Loucy (cell line): ENCODE data around the gene NFATC1.

Experiments used
- H2AFZ ChIP-seq: fragments of 200-600 bp; sonication (generic); 2 replicates; pipeline ENCODE4 v1.6.0; 2016; ENCODE audit warnings: antibody characterized with exemption, mild to moderate bottlenecking, low read length, moderate library complexity
- H3F3A ChIP-seq: fragments of 200-600 bp; 2 replicates; pipeline ENCODE4 v1.6.0; 2016; ENCODE audit warnings: antibody characterized with exemption, low read depth, mild to moderate bottlenecking
- H3K27me3 ChIP-seq: fragments of 200-600 bp; sonication (generic); 2 replicates; pipeline ENCODE4 v1.6.1; 2014; ENCODE audit warnings: low read length, mild to moderate bottlenecking; ENCODE audit not compliant: insufficient read depth, poor library complexity, severe bottlenecking
- H3K36me3 ChIP-seq: fragments of 200-600 bp; sonication (generic); 2 replicates; pipeline ENCODE4 v1.6.1; 2016; ENCODE audit warnings: low read length; ENCODE audit not compliant: insufficient read depth
- H3K4me1 ChIP-seq: fragments of 200-600 bp; sonication (generic); 2 replicates; pipeline ENCODE4 v1.5.1; 2014; ENCODE audit warnings: low read length, mild to moderate bottlenecking; ENCODE audit not compliant: insufficient read depth, poor library complexity, severe bottlenecking
- H3K4me2 ChIP-seq: fragments of 200-600 bp; sonication (generic); 2 replicates; pipeline ENCODE4 v1.6.0; 2014; ENCODE audit warnings: antibody characterized with exemption, low read length, low read depth, mild to moderate bottlenecking; ENCODE audit not compliant: poor library complexity, severe bottlenecking
- H3K4me3 ChIP-seq: fragments of 200-600 bp; sonication (generic); 2 replicates; pipeline ENCODE4 v1.5.1; 2014; ENCODE audit warnings: low read length, mild to moderate bottlenecking, mixed read lengths; ENCODE audit not compliant: poor library complexity, severe bottlenecking
- H3K79me2 ChIP-seq: fragments of 200-600 bp; sonication (generic); 2 replicates; pipeline ENCODE4 v1.6.1; 2014; ENCODE audit warnings: low read length; ENCODE audit not compliant: insufficient read depth
- H3K9ac ChIP-seq: fragments of 200-600 bp; sonication (generic); 2 replicates; pipeline ENCODE4 v1.6.0; 2014; ENCODE audit warnings: mild to moderate bottlenecking, low read depth, low read length, moderate library complexity; ENCODE audit not compliant: poor library complexity, severe bottlenecking
- H3K9me2 ChIP-seq: fragments of 200-600 bp; sonication (generic); replicated peaks from 2 replicates; pipeline ENCODE4 v1.6.1; 2016; ENCODE audit warnings: low read depth, low read length, mixed read lengths
- H3K9me3 ChIP-seq: fragments of 200-600 bp; sonication (generic); 2 replicates; pipeline ENCODE4 v1.6.1; 2014; ENCODE audit warnings: mild to moderate bottlenecking, antibody characterized with exemption, low read length, low read depth; ENCODE audit not compliant: insufficient read depth
- H4K20me1 ChIP-seq: fragments of 200-600 bp; sonication (generic); 2 replicates; pipeline ENCODE4 v1.6.0; 2014; ENCODE audit warnings: antibody characterized with exemption, low read length, mild to moderate bottlenecking; ENCODE audit not compliant: insufficient read depth, poor library complexity, severe bottlenecking
- EZH2phosphoT487 ChIP-seq: fragments of 200-600 bp; IDR thresholded peaks from 2 replicates; pipeline ENCODE4 v1.6.1; 2018; ENCODE audit warnings: antibody characterized with exemption, mild to moderate bottlenecking, moderate library complexity, borderline replicate concordance
- TF ChIP-seq, protein P1 (sequence below): fragments of 200-600 bp; sonication (generic); conservative IDR thresholded peaks from 2 replicates; pipeline ENCODE4 v1.5.1; 2014; ENCODE audit warnings: mild to moderate bottlenecking, antibody characterized with exemption, low read length

NFATC1 gene

GRCh38 chr18:79529991-79530390 is 134.3 kb downstream of the NFATC1 start:
- Histone ChIP-seq H3K27me3 (no peaks in the 10 kb centered on the region), H3K36me3 (peaks cover 6% of the 10 kb centered on the region; the same call in 1 of the 2 replicates), H3K9me2 (no peaks in the 10 kb centered on the region), H3F3A (no peaks in the 10 kb centered on the region), H2AFZ (no peak overlapping the region), H3K9ac (no peak overlapping the region), H3K4me2 (no peak overlapping the region), H4K20me1 (no peaks in the 10 kb centered on the region), H3K4me3 (no peak overlapping the region), H3K9me3 (no peaks in the 10 kb centered on the region), H3K79me2 (no peaks in the 10 kb centered on the region), H3K4me1 (peaks cover 10% of the 10 kb centered on the region)
- TF ChIP-seq, protein P1, sequence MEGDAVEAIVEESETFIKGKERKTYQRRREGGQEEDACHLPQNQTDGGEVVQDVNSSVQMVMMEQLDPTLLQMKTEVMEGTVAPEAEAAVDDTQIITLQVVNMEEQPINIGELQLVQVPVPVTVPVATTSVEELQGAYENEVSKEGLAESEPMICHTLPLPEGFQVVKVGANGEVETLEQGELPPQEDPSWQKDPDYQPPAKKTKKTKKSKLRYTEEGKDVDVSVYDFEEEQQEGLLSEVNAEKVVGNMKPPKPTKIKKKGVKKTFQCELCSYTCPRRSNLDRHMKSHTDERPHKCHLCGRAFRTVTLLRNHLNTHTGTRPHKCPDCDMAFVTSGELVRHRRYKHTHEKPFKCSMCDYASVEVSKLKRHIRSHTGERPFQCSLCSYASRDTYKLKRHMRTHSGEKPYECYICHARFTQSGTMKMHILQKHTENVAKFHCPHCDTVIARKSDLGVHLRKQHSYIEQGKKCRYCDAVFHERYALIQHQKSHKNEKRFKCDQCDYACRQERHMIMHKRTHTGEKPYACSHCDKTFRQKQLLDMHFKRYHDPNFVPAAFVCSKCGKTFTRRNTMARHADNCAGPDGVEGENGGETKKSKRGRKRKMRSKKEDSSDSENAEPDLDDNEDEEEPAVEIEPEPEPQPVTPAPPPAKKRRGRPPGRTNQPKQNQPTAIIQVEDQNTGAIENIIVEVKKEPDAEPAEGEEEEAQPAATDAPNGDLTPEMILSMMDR: no peak
- TF ChIP-seq EZH2phosphoT487: no peak

DNA sequence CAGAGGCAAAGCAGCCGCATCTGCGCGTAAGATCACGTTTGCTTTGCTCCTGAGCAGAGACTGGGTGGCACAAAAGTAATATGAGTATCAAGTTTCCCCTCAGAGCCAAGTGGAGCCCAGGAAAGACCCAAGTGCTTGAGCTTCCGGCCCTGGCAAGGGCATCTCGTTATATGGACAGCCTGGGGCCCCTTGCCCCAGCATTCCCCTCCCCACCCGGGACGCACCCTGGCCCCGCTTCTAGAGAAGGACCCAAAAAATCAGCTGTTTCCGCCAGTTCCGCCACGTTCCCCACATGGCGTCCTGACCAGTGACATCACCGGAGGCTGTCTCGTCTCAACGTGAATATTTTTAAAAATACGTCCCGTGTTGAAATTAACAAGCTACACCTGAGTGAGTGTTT is 135.1 kb downstream of the NFATC1 start:
- Histone ChIP-seq H3K9me3 (no peaks in the 10 kb centered on the region), H3K9me2 (no peaks in the 10 kb centered on the region), H3F3A (no peaks in the 10 kb centered on the region), H2AFZ (no peak overlapping the region), H3K4me2 (no peak overlapping the region), H3K27me3 (no peaks in the 10 kb centered on the region), H3K79me2 (no peaks in the 10 kb centered on the region), H4K20me1 (no peaks in the 10 kb centered on the region), H3K9ac (no peak overlapping the region), H3K4me3 (no peak overlapping the region), H3K36me3 (peaks cover 6% of the 10 kb centered on the region; the same call in 1 of the 2 replicates), H3K4me1 (peaks cover 6% of the 10 kb centered on the region)
- TF ChIP-seq EZH2phosphoT487: no peak
- TF ChIP-seq, protein P1: no peak

DNA sequence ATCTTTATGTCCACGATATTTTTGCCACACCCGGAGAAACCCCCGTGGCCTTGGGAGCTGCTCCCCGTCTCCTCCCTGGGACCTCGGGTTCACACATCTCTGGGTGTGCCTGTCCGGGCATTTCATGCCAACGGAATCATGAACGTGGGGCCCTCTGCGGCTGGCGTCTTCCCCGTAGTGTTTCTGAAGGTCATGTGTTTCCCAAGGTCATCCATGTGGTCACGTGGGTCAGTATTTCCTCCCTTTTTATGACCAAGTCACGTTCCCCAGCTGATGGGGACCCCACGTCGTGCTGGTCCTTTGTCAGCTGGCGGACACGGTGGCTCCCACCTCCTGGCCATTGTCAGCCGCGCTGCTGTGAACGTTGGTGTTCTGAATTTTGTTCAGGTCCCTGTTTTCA is 135.7 kb downstream of the NFATC1 start:
- Histone ChIP-seq H3K9ac (no peak overlapping the region), H3K4me3 (no peak overlapping the region), H3K79me2 (no peaks in the 10 kb centered on the region), H3K9me3 (no peaks in the 10 kb centered on the region), H3K4me1 (peaks cover 2% of the 10 kb centered on the region), H3K36me3 (peaks cover 6% of the 10 kb centered on the region; the same call in 1 of the 2 replicates), H3K9me2 (no peaks in the 10 kb centered on the region), H3K27me3 (no peaks in the 10 kb centered on the region), H2AFZ (no peak overlapping the region), H3K4me2 (no peak overlapping the region), H4K20me1 (no peaks in the 10 kb centered on the region), H3F3A (no peaks in the 10 kb centered on the region)
- TF ChIP-seq, protein P1: no peak
- no peak for TF ChIP-seq EZH2phosphoT487
